Thyroid gland (tissue), 4 donors: ENCODE data around the gene CENPF.

ENCODE experiments used
- CTCF ChIP-seq, 6 experiments: fragments of 200-600 bp in 3 of 6; fragments of 450-650 bp in 3 of 6; sonication (generic) in 3 of 6; IDR thresholded peaks; one replicate each; pipeline ENCODE4 v1.5.1; 2016 to 2019; ENCODE audit warnings: antibody characterized with exemption in 6 of 6, mild to moderate bottlenecking in 2 of 6, inconsistent platforms in 1 of 6, moderate library complexity in 1 of 6
- POLR2A ChIP-seq, 2 donors: fragments of 450-650 bp; IDR thresholded peaks; one replicate each; pipeline ENCODE4 v1.6.1; 2017; ENCODE audit warnings: antibody characterized with exemption in 2 of 2, mild to moderate bottlenecking in 2 of 2, moderate library complexity in 1 of 2

GRCh38 chr1:214660190-214660589 is 57.2 kb downstream of the CENPF start:
- no peak for TF ChIP-seq CTCF (IDR thresholded peaks at IDR 0.05)
- TF ChIP-seq POLR2A (IDR thresholded peaks at IDR 0.05) = no peak
